Measurements from ENCODE around the gene BTNL2.

The BTNL2 gene

GRCh38 chr6:32413427-32414047, 6.6 kb upstream of the BTNL2 start:
- DNase-seq = peak; percentile 70

GRCh38 chr6:32411566-32412327, 4.8 kb upstream of the BTNL2 start:
- DNase-seq = no peak

- DNase-seq = no peak
Observed at GRCh38 chr6:32410906-32411305, 3.9 kb upstream of the BTNL2 start.

GRCh38 chr6:32406197-32406596, 784 bp downstream of the BTNL2 start:
- DNase-seq = no peak

GRCh38 chr6:32405656-32406055, 1.3 kb downstream of the BTNL2 start:
- no peak for DNase-seq

GRCh38 chr6:32402812-32403211, 4.2 kb downstream of the BTNL2 start:
- no peak for DNase-seq

GRCh38 chr6:32401284-32401963, 5.6 kb downstream of the BTNL2 start:
- no peak for DNase-seq

GRCh38 chr6:32397252-32397920, 9.6 kb downstream of the BTNL2 start:
- DNase-seq = no peak

GRCh38 chr6:32396028-32396427, 11.0 kb downstream of the BTNL2 start:
- no peak for DNase-seq

- no peak for DNase-seq
Observed at GRCh38 chr6:32393665-32394420, 13.1 kb downstream of the BTNL2 start.

GRCh38 chr6:32391505-32391904, 15.5 kb downstream of the BTNL2 start:
- no peak for DNase-seq

- no peak for DNase-seq
Observed at GRCh38 chr6:32387589-32388340, 19.2 kb downstream of the BTNL2 start.

- no peak for DNase-seq
Observed at GRCh38 chr6:32386040-32386439, 20.9 kb downstream of the BTNL2 start.

- no peak for DNase-seq
Observed at GRCh38 chr6:32382757-32383420, 24.1 kb downstream of the BTNL2 start.

GRCh38 chr6:32379545-32379944, 27.4 kb downstream of the BTNL2 start:
- DNase-seq = no peak

- DNase-seq = no peak
Observed at GRCh38 chr6:32375739-32376529, 31.0 kb downstream of the BTNL2 start.

GRCh38 chr6:32371803-32372202, 35.2 kb downstream of the BTNL2 start, which contains the start of gene TSBP1:
Gene TSBP1, minus strand, starts transcription at chr6:32371903. Its CDS starts 197 bp downstream, at chr6:32371706.
- no peak for DNase-seq

- DNase-seq = no peak
Observed at GRCh38 chr6:32371229-32371628, 35.8 kb downstream of the BTNL2 start.

GRCh38 chr6:32370505-32370904, 36.5 kb downstream of the BTNL2 start:
- no peak for DNase-seq

- no peak for DNase-seq
Observed at GRCh38 chr6:32369660-32370059, 37.3 kb downstream of the BTNL2 start.
